Ishikawa (cell line): ENCODE results near the gene CFH.

Source experiments
- CEBPB ChIP-seq: IDR thresholded peaks from 2 replicates; pipeline ENCODE4 v1.6.1; 2012
- CREB1 ChIP-seq: IDR thresholded peaks from 2 replicates; pipeline ENCODE4 v1.6.1; 2012; ENCODE audit warnings: low read depth
- EGR1 ChIP-seq: IDR thresholded peaks from 2 replicates; pipeline ENCODE4 v1.6.1; 2012
- EP300 ChIP-seq: IDR thresholded peaks from 2 replicates; pipeline ENCODE4 v1.6.1; 2012; ENCODE audit warnings: borderline replicate concordance
- FOXM1 ChIP-seq: IDR thresholded peaks from 2 replicates; pipeline ENCODE4 v1.6.1; 2012; ENCODE audit warnings: low read depth, borderline replicate concordance
- MAX ChIP-seq: IDR thresholded peaks from 2 replicates; pipeline ENCODE4 v1.6.1; 2012
- NFIC ChIP-seq: IDR thresholded peaks from 2 replicates; pipeline ENCODE4 v1.6.1; 2012
- RAD21 ChIP-seq: IDR thresholded peaks from 2 replicates; pipeline ENCODE4 v1.6.1; 2012; ENCODE audit warnings: low read depth
- REST ChIP-seq: IDR thresholded peaks from 2 replicates; pipeline ENCODE4 v1.6.1; 2012; ENCODE audit warnings: low read depth, mild to moderate bottlenecking
- TAF1 ChIP-seq: IDR thresholded peaks from 2 replicates; pipeline ENCODE4 v1.6.1; 2012; ENCODE audit warnings: low read depth, mild to moderate bottlenecking
- TCF12 ChIP-seq: IDR thresholded peaks from 2 replicates; pipeline ENCODE4 v1.6.1; 2012; ENCODE audit warnings: low read depth
- TEAD4 ChIP-seq: IDR thresholded peaks from 2 replicates; pipeline ENCODE4 v1.6.1; 2012
- USF1 ChIP-seq: IDR thresholded peaks from 2 replicates; pipeline ENCODE4 v1.6.1; 2012
- YY1 ChIP-seq: IDR thresholded peaks from 2 replicates; pipeline ENCODE4 v1.6.1; 2012; ENCODE audit warnings: low read depth
- ZBTB7A ChIP-seq: IDR thresholded peaks from 2 replicates; pipeline ENCODE4 v1.6.1; 2012; ENCODE audit warnings: low read depth

Gene CFH

GRCh38 chr1:196651637-196652215 lies at the start of gene CFH:
CFH (plus strand) TSS chr1:196652043; CDS start chr1:196652118, 75 bp downstream.
- TF ChIP-seq TAF1 = no peak
- no peak for TF ChIP-seq YY1
- no peak for TF ChIP-seq EP300
- no peak for TF ChIP-seq REST
- no peak for TF ChIP-seq ZBTB7A
- no peak for TF ChIP-seq MAX
- no peak for TF ChIP-seq FOXM1
- no peak for TF ChIP-seq CREB1
- TF ChIP-seq CEBPB = no peak
- TF ChIP-seq RAD21 = no peak
- no peak for TF ChIP-seq EGR1
- no peak for TF ChIP-seq NFIC
- TF ChIP-seq USF1 = no peak
- TF ChIP-seq TEAD4 = no peak

- TF ChIP-seq ZBTB7A = no peak
- no peak for TF ChIP-seq USF1
- no peak for TF ChIP-seq RAD21
- no peak for TF ChIP-seq TCF12
- TF ChIP-seq MAX = no peak
- TF ChIP-seq NFIC = no peak
- no peak for TF ChIP-seq CREB1
- no peak for TF ChIP-seq YY1
- TF ChIP-seq CEBPB = no peak
These were observed 48.2 kb upstream of the CFH start for GRCh38 chr1:196603651-196604050.

- no peak for TF ChIP-seq FOXM1
- TF ChIP-seq NFIC = no peak
- no peak for TF ChIP-seq ZBTB7A
- TF ChIP-seq EP300 = no peak
- no peak for TF ChIP-seq REST
- TF ChIP-seq RAD21 = no peak
- no peak for TF ChIP-seq CREB1
- TF ChIP-seq TCF12 = no peak
- no peak for TF ChIP-seq TAF1
- no peak for TF ChIP-seq USF1
- no peak for TF ChIP-seq CEBPB
- no peak for TF ChIP-seq TEAD4
- no peak for TF ChIP-seq MAX
- TF ChIP-seq YY1 = no peak
- TF ChIP-seq EGR1 = no peak
These were observed 43.9 kb upstream of the CFH start for GRCh38 chr1:196607981-196608380.

- no peak for TF ChIP-seq USF1
- TF ChIP-seq CEBPB = no peak
- no peak for TF ChIP-seq CREB1
- TF ChIP-seq NFIC = no peak
- no peak for TF ChIP-seq ZBTB7A
- no peak for TF ChIP-seq TCF12
- TF ChIP-seq EP300 = no peak
- TF ChIP-seq MAX = no peak
- TF ChIP-seq EGR1 = no peak
These were observed 43.2 kb upstream of the CFH start, which contains the start of gene KCNT2 for GRCh38 chr1:196608390-196609369. KCNT2 (minus strand) TSS chr1:196608440; CDS start chr1:196608309, 131 bp downstream.
